AG09319 (cell line): ENCODE measurements around the gene CMYA5.

Experiments
- DNase-seq: peaks from one replicate; pipeline ENCODE4 v3.0.0-alpha.2; 2010; ENCODE audit warnings: low read depth; ENCODE audit errors: extremely low read depth
- CTCF ChIP-seq: IDR thresholded peaks from 2 replicates; pipeline ENCODE4 v1.5.1; 2011; ENCODE audit warnings: low read depth, mild to moderate bottlenecking, inconsistent platforms, low read length, moderate library complexity

CMYA5 gene

GRCh38 chr5:79800979-79801827 is 111.6 kb downstream of the CMYA5 start:
- no peak for DNase-seq
- no peak for TF ChIP-seq CTCF

GRCh38 chr5:79802406-79802805 is 112.8 kb downstream of the CMYA5 start:
- no peak for DNase-seq
- no peak for TF ChIP-seq CTCF

GRCh38 chr5:79803007-79803406 is 113.4 kb downstream of the CMYA5 start:
- TF ChIP-seq CTCF = no peak

GRCh38 chr5:79806741-79807140 is 117.1 kb downstream of the CMYA5 start:
- no peak for TF ChIP-seq CTCF
- no peak for DNase-seq

More at GRCh38 chr5:79803007-79803406, 113.4 kb downstream of the CMYA5 start:
- no peak for DNase-seq

- no peak for DNase-seq
- TF ChIP-seq CTCF = no peak
These were observed 120.1 kb downstream of the CMYA5 start for GRCh38 chr5:79809743-79810142.

GRCh38 chr5:79811081-79811480 is 121.4 kb downstream of the CMYA5 start:
- no peak for TF ChIP-seq CTCF
- no peak for DNase-seq

GRCh38 chr5:79811904-79812303 is 122.3 kb downstream of the CMYA5 start:
- no peak for TF ChIP-seq CTCF
- no peak for DNase-seq
